Measurements from ENCODE around the gene IL1RN. TPM values are rescaled to one million over a fixed set of nuclear protein-coding genes. Genes with fewer than 3 reads are reported as not detected.
A peak's percentile ranks its signal among the peaks of the same experiment; 100 is the strongest.

Gene IL1RN
- total and polyA plus RNA-seq, 2 of the 13 experiments (the other 11 are each of a cell fraction or from before 2014, with no cell fraction given) = 21.2 to 101 TPM

- TF ChIP-seq KDM5B (CRISPR knock-in tag; IDR thresholded peaks at IDR 0.05; ENCODE audit: borderline replicate concordance) (0 out of 2 replicates have a peak, but pooled peaks have one; percentile 19), ZNF33A (CRISPR knock-in tag; IDR thresholded peaks at IDR 0.05; ENCODE audit: borderline replicate concordance) (no peak), ZBTB33 (CRISPR knock-in tag; IDR thresholded peaks at IDR 0.05) (peak; percentile 58; the same call in 1 of the 2 replicates), SP4 (CRISPR knock-in tag; IDR thresholded peaks at IDR 0.05) (no peak), ZNF749 (CRISPR knock-in tag; IDR thresholded peaks at IDR 0.05; ENCODE audit: borderline replicate concordance) (no peak), NR0B2 (CRISPR knock-in tag; IDR thresholded peaks at IDR 0.05) (no peak), ZFAT (CRISPR knock-in tag; conservative IDR thresholded peaks at IDR 0.05) (no peak), PBX2 (CRISPR knock-in tag; IDR thresholded peaks at IDR 0.05) (no peak), NFKBIZ (CRISPR knock-in tag; IDR thresholded peaks at IDR 0.05) (no peak), MNT (IDR thresholded peaks at IDR 0.05) (no peak), KDM3A (CRISPR knock-in tag; IDR thresholded peaks at IDR 0.05; ENCODE audit: low read depth) (no peak), ZNF704 (CRISPR knock-in tag; IDR thresholded peaks at IDR 0.05; ENCODE audit: borderline replicate concordance) (no peak), NFE2L2 (IDR thresholded peaks at IDR 0.05; ENCODE audit: low read length) (no peak), XBP1 (CRISPR knock-in tag; IDR thresholded peaks at IDR 0.05) (no peak), ZNF501 (CRISPR knock-in tag; IDR thresholded peaks at IDR 0.05) (peak; percentile 22; the same call in 1 of the 2 replicates), SSRP1 (CRISPR knock-in tag; IDR thresholded peaks at IDR 0.05) (no peak), NFKB2 (CRISPR knock-in tag; IDR thresholded peaks at IDR 0.05; ENCODE audit: borderline replicate concordance) (no peak), RARA (CRISPR knock-in tag; IDR thresholded peaks at IDR 0.05) (no peak), TRAFD1 (CRISPR knock-in tag; IDR thresholded peaks at IDR 0.05; ENCODE audit: borderline replicate concordance) (no peak), MLX (CRISPR knock-in tag; IDR thresholded peaks at IDR 0.05) (no peak), ZIK1 (CRISPR knock-in tag; IDR thresholded peaks at IDR 0.05; ENCODE audit: borderline replicate concordance, low read depth) (no peak), ZNF678 (CRISPR knock-in tag; IDR thresholded peaks at IDR 0.05) (no peak)
Observed at GRCh38 chr2:113175042-113175628, 47.7 kb downstream of the IL1RN start (continued).
